T47D (cell line): ENCODE data around the gene NPPC.
"Not testable (repeated sequence)": the region's sequence is repeated elsewhere in the genome, so short reads cannot be mapped to it uniquely, and the experiment has no call there.

Source experiments
- DNase-seq, 2 experiments: peaks; one replicate each; pipeline versions ENCODE4 v3.0.0 to v3.0.0-alpha.2; 2011 to 2012; ENCODE audit warnings: low read depth in 1 of 2, low spot score in 1 of 2
- JUND ChIP-seq: IDR thresholded peaks from 2 replicates; pipeline ENCODE4 v1.6.1; 2012; ENCODE audit warnings: low read depth
- in situ Hi-C: cut with HindIII; loops from 2 replicates; pipeline ENCODE4 v1.10.0; 2016; ENCODE audit warnings: low sequenced_read_pairs, low pct_unique_long_range_greater_than_20kb

Gene NPPC

GRCh38 chr2:231922311-231923009, 3.7 kb downstream of the NPPC start:
- no peak for TF ChIP-seq JUND
- no peak for DNase-seq
- in situ Hi-C loops, result no loop called here

- no peak for TF ChIP-seq JUND
- in situ Hi-C loops, result no loop called here
- no peak for DNase-seq
Observed at GRCh38 chr2:231920795-231921194, 5.4 kb downstream of the NPPC start.

GRCh38 chr2:231920366-231920765, 5.8 kb downstream of the NPPC start:
- TF ChIP-seq JUND, result no peak
- DNase-seq, result no peak
- in situ Hi-C loops, result no loop called here

GRCh38 chr2:231919341-231920035, 6.7 kb downstream of the NPPC start:
- DNase-seq, result no peak
- in situ Hi-C loops, result no loop called here
- no peak for TF ChIP-seq JUND

GRCh38 chr2:231918501-231919330, 7.5 kb downstream of the NPPC start:
- TF ChIP-seq JUND, result no peak
- DNase-seq, result no peak
- in situ Hi-C loops, result no loop called here

GRCh38 chr2:231917280-231918066, 8.7 kb downstream of the NPPC start:
- TF ChIP-seq JUND, result no peak
- in situ Hi-C loops, result no loop called here
- DNase-seq, result no peak

GRCh38 chr2:231914077-231914690, 12.0 kb downstream of the NPPC start:
- in situ Hi-C loops, result no loop called here
- no peak for DNase-seq

GRCh38 chr2:231911381-231911780, 14.8 kb downstream of the NPPC start:
- DNase-seq, result no peak
- TF ChIP-seq JUND, result no peak
- in situ Hi-C loops, result no loop called here

More at GRCh38 chr2:231914077-231914690, 12.0 kb downstream of the NPPC start:
- no peak for TF ChIP-seq JUND

GRCh38 chr2:231910771-231911170, 15.4 kb downstream of the NPPC start:
- no peak for DNase-seq
- TF ChIP-seq JUND, result no peak
- in situ Hi-C loops, result no loop called here

- in situ Hi-C loops, DNase-seq: not testable (repeated sequence)
Observed at GRCh38 chr2:231910161-231910560, 16.0 kb downstream of the NPPC start.

- TF ChIP-seq JUND, result no peak
- in situ Hi-C loops, result no loop called here
- DNase-seq, result no peak
Observed at GRCh38 chr2:231909631-231910030, 16.6 kb downstream of the NPPC start.

GRCh38 chr2:231908584-231908983, 17.6 kb downstream of the NPPC start:
- DNase-seq, result no peak
- no peak for TF ChIP-seq JUND
- in situ Hi-C loops, result no loop called here
